ENCODE data around the gene ARHGAP28. TPM values are rescaled to one million over a fixed set of nuclear protein-coding genes. Genes with fewer than 3 reads are reported as not detected.

ARHGAP28 gene
- polyA plus RNA-seq, 1 of the 3 experiments (the other 2 are of a cell fraction), result 0.99 TPM

- WGBS (ENCODE audit: low lambda C conversion rate), result 61% methylated on average over 3 of the region's 3 CpGs
- ChIA-PET POLR2A (no interaction called here), CTCF (no interaction called here)
- H3F3A ChIP-seq (replicated peaks; ENCODE audit: insufficient read depth), result no peaks in the 10 kb centered on the region
- H3K27me3 ChIP-seq (ENCODE audit: insufficient read depth), result no peaks in the 10 kb centered on the region
- no peaks in the 10 kb centered on the region for H3K79me2 ChIP-seq (ENCODE audit: insufficient read depth)
- no peak for DNase-seq
- no peak overlapping the region for H3K4me3 ChIP-seq (ENCODE audit: low read depth in 2 of 2, low read length in 1 of 2)
- H3K9me2 ChIP-seq, result no peaks in the 10 kb centered on the region
- H3K9ac ChIP-seq, result no peak overlapping the region
- no peak overlapping the region for H3K4me2 ChIP-seq
- TF ChIP-seq SMC3 (IDR thresholded peaks at IDR 0.05; ENCODE audit: low read depth, low read length) (no peak), YY1 (IDR thresholded peaks at IDR 0.05; ENCODE audit: low read depth) (no peak), CHD2 (IDR thresholded peaks at IDR 0.05; ENCODE audit: low read length, partially characterized antibody) (no peak), JUND (IDR thresholded peaks at IDR 0.05) (no peak), EP300 (IDR thresholded peaks at IDR 0.05; ENCODE audit: borderline replicate concordance in 1 of 2, low read depth in 1 of 2, low read length in 1 of 2) (no peak), FOXM1 (IDR thresholded peaks at IDR 0.05; ENCODE audit: low read depth) (no peak), REST (IDR thresholded peaks at IDR 0.05; ENCODE audit: low read depth, low read length) (no peak)
- no peaks in the 10 kb centered on the region for H3K9me3 ChIP-seq
- H3K27ac ChIP-seq (ENCODE audit: low read depth in 2 of 2, low read length in 1 of 2), result no peak overlapping the region
- no peaks in the 10 kb centered on the region for H3K4me1 ChIP-seq (ENCODE audit: control insufficient read depth in 1 of 2, insufficient read depth in 2 of 2, low read depth in 1 of 2, low read length in 1 of 2)
- no peaks in the 10 kb centered on the region for H4K20me1 ChIP-seq (ENCODE audit: insufficient read depth)
- H2AFZ ChIP-seq (ENCODE audit: low read depth), result no peak overlapping the region
- no peaks in the 10 kb centered on the region for H3K36me3 ChIP-seq (replicated peaks in 1 of 2; ENCODE audit: control insufficient read depth in 1 of 2, insufficient read depth in 2 of 2, low read length in 1 of 2)
Measured at GRCh38 chr18:6901286-6901926, 171.9 kb downstream of the ARHGAP28 start.

GRCh38 chr18:6917072-6917471 is 187.6 kb downstream of the ARHGAP28 start:
- CTCF ChIA-PET, result interaction anchor here (1.1 to 2.7 kb wide), 2 partner anchors 83 to 105 kb away, joined by 3 to 9 read pairs; no protein-coding TSS in a partner anchor
- no peaks in the 10 kb centered on the region for H3K9me3 ChIP-seq
- H3K27me3 ChIP-seq (ENCODE audit: insufficient read depth), result no peaks in the 10 kb centered on the region
- POLR2A ChIA-PET, result no interaction called here
- H3K79me2 ChIP-seq (ENCODE audit: insufficient read depth), result no peaks in the 10 kb centered on the region
- no peaks in the 10 kb centered on the region for H3F3A ChIP-seq (replicated peaks; ENCODE audit: insufficient read depth)
- DNase-seq, result no peak
- no peak overlapping the region for H3K4me3 ChIP-seq (ENCODE audit: low read depth in 2 of 2, low read length in 1 of 2)
- no peaks in the 10 kb centered on the region for H4K20me1 ChIP-seq (ENCODE audit: insufficient read depth)
- no peak overlapping the region for H3K9ac ChIP-seq
- no peak overlapping the region for H3K27ac ChIP-seq (ENCODE audit: low read depth in 2 of 2, low read length in 1 of 2)
- H3K4me1 ChIP-seq (ENCODE audit: control insufficient read depth in 1 of 2, insufficient read depth in 2 of 2, low read depth in 1 of 2, low read length in 1 of 2), result peaks cover 0 to 3% of the 10 kb centered on the region in 2 experiments; a peak in 2 of 4 replicates
- 57% methylated on average over 3 of the region's 3 CpGs for WGBS (ENCODE audit: low lambda C conversion rate)
- no peak overlapping the region for H3K4me2 ChIP-seq
- H3K36me3 ChIP-seq (replicated peaks in 1 of 2; ENCODE audit: control insufficient read depth in 1 of 2, insufficient read depth in 2 of 2, low read length in 1 of 2), result no peaks in the 10 kb centered on the region
- no peak overlapping the region for H2AFZ ChIP-seq (ENCODE audit: low read depth)
- no peaks in the 10 kb centered on the region for H3K9me2 ChIP-seq
- TF ChIP-seq ELF1 (IDR thresholded peaks at IDR 0.05) (no peak), EP300 (IDR thresholded peaks at IDR 0.05; ENCODE audit: borderline replicate concordance in 1 of 2, low read depth in 1 of 2, low read length in 1 of 2) (no peak), MEF2A (IDR thresholded peaks at IDR 0.05; ENCODE audit: borderline replicate concordance, low read depth) (no peak), RFX5 (IDR thresholded peaks at IDR 0.05; ENCODE audit: low read length) (no peak), JUND (IDR thresholded peaks at IDR 0.05) (no peak), NRF1 (IDR thresholded peaks at IDR 0.05; ENCODE audit: low read depth, low read length) (no peak), TAF1 (IDR thresholded peaks at IDR 0.05; ENCODE audit: borderline replicate concordance, low read depth, low read length) (no peak), ZBTB33 (IDR thresholded peaks at IDR 0.05; ENCODE audit: borderline replicate concordance, low read depth) (no peak), RCOR1 (IDR thresholded peaks at IDR 0.05; ENCODE audit: low read length) (no peak), TEAD4 (IDR thresholded peaks at IDR 0.05; ENCODE audit: borderline replicate concordance, insufficient read depth) (no peak), TCF12 (IDR thresholded peaks at IDR 0.05) (no peak), YY1 (IDR thresholded peaks at IDR 0.05; ENCODE audit: low read depth) (no peak), GATA2 (CRISPR knock-in tag; IDR thresholded peaks at IDR 0.05) (no peak), RAD21 (IDR thresholded peaks at IDR 0.05; ENCODE audit: low read length) (no peak), MXI1 (IDR thresholded peaks at IDR 0.05; ENCODE audit: low read depth, low read length) (no peak), USF1 (IDR thresholded peaks at IDR 0.05; ENCODE audit: borderline replicate concordance, low read depth) (no peak), FOXJ3 (CRISPR knock-in tag; IDR thresholded peaks at IDR 0.05) (no peak), RXRA (IDR thresholded peaks at IDR 0.05; ENCODE audit: borderline replicate concordance, low read depth) (no peak)
